Measurements from ENCODE around the gene MKX. TPM values are rescaled to one million over a fixed set of nuclear protein-coding genes. Genes with fewer than 3 reads are reported as not detected.
A peak's percentile ranks its signal among the peaks of the same experiment; 100 is the strongest.

Gene MKX
- polyA plus RNA-seq, 1 donor = 0.40 TPM

- DNase-seq = no peak
- WGBS (ENCODE audit: insufficient coverage, low lambda C conversion rate) = 80% methylated on average over 1 of the region's 3 CpGs
- no peaks in the 10 kb centered on the region for H3K9me3 ChIP-seq (ENCODE audit: control insufficient read depth, low read depth, low read length)
- no peak overlapping the region for H3K27ac ChIP-seq (ENCODE audit: low read length)
- no peaks in the 10 kb centered on the region for H3K36me3 ChIP-seq (ENCODE audit: control insufficient read depth, insufficient read depth, low read length)
- no peaks in the 10 kb centered on the region for H3K27me3 ChIP-seq (ENCODE audit: control insufficient read depth, insufficient read depth, low read length)
- H3K4me3 ChIP-seq (ENCODE audit: low read length) = no peak overlapping the region
- no peaks in the 10 kb centered on the region for H3K4me1 ChIP-seq (ENCODE audit: control insufficient read depth, insufficient read depth, low read length)
Observed at GRCh38 chr10:27680006-27680557, 65.5 kb downstream of the MKX start.

- Histone ChIP-seq H3K4me3 (ENCODE audit: low read length) (no peak overlapping the region), H3K9me3 (ENCODE audit: control insufficient read depth, low read depth, low read length) (no peaks in the 10 kb centered on the region), H3K27ac (ENCODE audit: low read length) (no peak overlapping the region), H3K27me3 (ENCODE audit: control insufficient read depth, insufficient read depth, low read length) (no peaks in the 10 kb centered on the region), H3K4me1 (ENCODE audit: control insufficient read depth, insufficient read depth, low read length) (no peaks in the 10 kb centered on the region), H3K36me3 (ENCODE audit: control insufficient read depth, insufficient read depth, low read length) (no peaks in the 10 kb centered on the region)
- no peak for DNase-seq
- 100% methylated on average over 1 of the region's 5 CpGs for WGBS (ENCODE audit: insufficient coverage, low lambda C conversion rate)
Observed at GRCh38 chr10:27679369-27679912, 66.2 kb downstream of the MKX start.

- Histone ChIP-seq H3K36me3 (ENCODE audit: control insufficient read depth, insufficient read depth, low read length) (no peaks in the 10 kb centered on the region), H3K27me3 (ENCODE audit: control insufficient read depth, insufficient read depth, low read length) (no peaks in the 10 kb centered on the region), H3K4me3 (ENCODE audit: low read length) (no peak overlapping the region), H3K4me1 (ENCODE audit: control insufficient read depth, insufficient read depth, low read length) (no peaks in the 10 kb centered on the region), H3K27ac (ENCODE audit: low read length) (no peak overlapping the region), H3K9me3 (ENCODE audit: control insufficient read depth, low read depth, low read length) (no peaks in the 10 kb centered on the region)
- WGBS (ENCODE audit: insufficient coverage, low lambda C conversion rate) = 80% methylated on average over 5 of the region's 6 CpGs
- DNase-seq = no peak
Observed at GRCh38 chr10:27678166-27678565, 67.5 kb downstream of the MKX start.

- Histone ChIP-seq H3K27me3 (ENCODE audit: control insufficient read depth, insufficient read depth, low read length) (no peaks in the 10 kb centered on the region), H3K36me3 (ENCODE audit: control insufficient read depth, insufficient read depth, low read length) (no peaks in the 10 kb centered on the region), H3K4me3 (ENCODE audit: low read length) (no peak overlapping the region), H3K4me1 (ENCODE audit: control insufficient read depth, insufficient read depth, low read length) (no peaks in the 10 kb centered on the region), H3K27ac (ENCODE audit: low read length) (no peak overlapping the region), H3K9me3 (ENCODE audit: control insufficient read depth, low read depth, low read length) (no peaks in the 10 kb centered on the region)
- DNase-seq = no peak
Observed at GRCh38 chr10:27673065-27673464, 72.6 kb downstream of the MKX start.

GRCh38 chr10:27671821-27672220 is 73.8 kb downstream of the MKX start:
- Histone ChIP-seq H3K4me3 (ENCODE audit: low read length) (no peak overlapping the region), H3K27ac (ENCODE audit: low read length) (no peak overlapping the region)
- no CpG with 5 or more reads among the region's 4 CpGs for WGBS (ENCODE audit: insufficient coverage, low lambda C conversion rate)

GRCh38 chr10:27664461-27664860 is 81.2 kb downstream of the MKX start:
- Histone ChIP-seq H3K27me3 (ENCODE audit: control insufficient read depth, insufficient read depth, low read length) (no peaks in the 10 kb centered on the region), H3K4me3 (ENCODE audit: low read length) (no peak overlapping the region), H3K27ac (ENCODE audit: low read length) (no peak overlapping the region), H3K4me1 (ENCODE audit: control insufficient read depth, insufficient read depth, low read length) (no peaks in the 10 kb centered on the region), H3K36me3 (ENCODE audit: control insufficient read depth, insufficient read depth, low read length) (no peaks in the 10 kb centered on the region), H3K9me3 (ENCODE audit: control insufficient read depth, low read depth, low read length) (no peaks in the 10 kb centered on the region)
- DNase-seq = no peak
- WGBS (ENCODE audit: insufficient coverage, low lambda C conversion rate) = no CpG with 5 or more reads among the region's 5 CpGs

More at GRCh38 chr10:27671821-27672220, 73.8 kb downstream of the MKX start:
- Histone ChIP-seq H3K36me3 (ENCODE audit: control insufficient read depth, insufficient read depth, low read length) (no peaks in the 10 kb centered on the region), H3K27me3 (ENCODE audit: control insufficient read depth, insufficient read depth, low read length) (no peaks in the 10 kb centered on the region), H3K4me1 (ENCODE audit: control insufficient read depth, insufficient read depth, low read length) (no peaks in the 10 kb centered on the region), H3K9me3 (ENCODE audit: control insufficient read depth, low read depth, low read length) (no peaks in the 10 kb centered on the region)
- DNase-seq = no peak

- no peaks in the 10 kb centered on the region for H3K36me3 ChIP-seq (ENCODE audit: control insufficient read depth, insufficient read depth, low read length)
- no peaks in the 10 kb centered on the region for H3K4me1 ChIP-seq (ENCODE audit: control insufficient read depth, insufficient read depth, low read length)
- no peaks in the 10 kb centered on the region for H3K9me3 ChIP-seq (ENCODE audit: control insufficient read depth, low read depth, low read length)
- no peak overlapping the region for H3K27ac ChIP-seq (ENCODE audit: low read length)
- no peak for DNase-seq
- no peak overlapping the region for H3K4me3 ChIP-seq (ENCODE audit: low read length)
- no peaks in the 10 kb centered on the region for H3K27me3 ChIP-seq (ENCODE audit: control insufficient read depth, insufficient read depth, low read length)
Observed at GRCh38 chr10:27663621-27664020, 82.0 kb downstream of the MKX start.

GRCh38 chr10:27661514-27662286 is 83.9 kb downstream of the MKX start:
- Histone ChIP-seq H3K9me3 (ENCODE audit: control insufficient read depth, low read depth, low read length) (no peaks in the 10 kb centered on the region), H3K27ac (ENCODE audit: low read length) (no peak overlapping the region), H3K4me1 (ENCODE audit: control insufficient read depth, insufficient read depth, low read length) (no peaks in the 10 kb centered on the region), H3K36me3 (ENCODE audit: control insufficient read depth, insufficient read depth, low read length) (no peaks in the 10 kb centered on the region), H3K4me3 (ENCODE audit: low read length) (no peak overlapping the region), H3K27me3 (ENCODE audit: control insufficient read depth, insufficient read depth, low read length) (no peaks in the 10 kb centered on the region)
- WGBS (ENCODE audit: insufficient coverage, low lambda C conversion rate) = 67% methylated on average over 2 of the region's 3 CpGs
- DNase-seq = peak in 1 of 2 donors; percentile 9

- no peaks in the 10 kb centered on the region for H3K4me1 ChIP-seq (ENCODE audit: control insufficient read depth, insufficient read depth, low read length)
- no peaks in the 10 kb centered on the region for H3K36me3 ChIP-seq (ENCODE audit: control insufficient read depth, insufficient read depth, low read length)
- H3K27ac ChIP-seq (ENCODE audit: low read length) = no peak overlapping the region
- no peaks in the 10 kb centered on the region for H3K27me3 ChIP-seq (ENCODE audit: control insufficient read depth, insufficient read depth, low read length)
- no peak for DNase-seq
- WGBS (ENCODE audit: insufficient coverage, low lambda C conversion rate) = 77% methylated on average over 4 of the region's 4 CpGs
- no peaks in the 10 kb centered on the region for H3K9me3 ChIP-seq (ENCODE audit: control insufficient read depth, low read depth, low read length)
- no peak overlapping the region for H3K4me3 ChIP-seq (ENCODE audit: low read length)
Observed at GRCh38 chr10:27660711-27661110, 84.9 kb downstream of the MKX start.

- no peak overlapping the region for H3K27ac ChIP-seq (ENCODE audit: low read length)
- no peaks in the 10 kb centered on the region for H3K36me3 ChIP-seq (ENCODE audit: control insufficient read depth, insufficient read depth, low read length)
- no peaks in the 10 kb centered on the region for H3K27me3 ChIP-seq (ENCODE audit: control insufficient read depth, insufficient read depth, low read length)
- no peaks in the 10 kb centered on the region for H3K4me1 ChIP-seq (ENCODE audit: control insufficient read depth, insufficient read depth, low read length)
- DNase-seq = peak in 1 of 2 donors; percentile 30
- 100% methylated on average over 3 of the region's 11 CpGs for WGBS (ENCODE audit: insufficient coverage, low lambda C conversion rate)
- H3K9me3 ChIP-seq (ENCODE audit: control insufficient read depth, low read depth, low read length) = no peaks in the 10 kb centered on the region
- H3K4me3 ChIP-seq (ENCODE audit: low read length) = no peak overlapping the region
Observed at GRCh38 chr10:27660268-27660667, 85.4 kb downstream of the MKX start.

- Histone ChIP-seq H3K9me3 (ENCODE audit: control insufficient read depth, low read depth, low read length) (no peaks in the 10 kb centered on the region), H3K27me3 (ENCODE audit: control insufficient read depth, insufficient read depth, low read length) (no peaks in the 10 kb centered on the region), H3K4me1 (ENCODE audit: control insufficient read depth, insufficient read depth, low read length) (no peaks in the 10 kb centered on the region), H3K27ac (ENCODE audit: low read length) (no peak overlapping the region), H3K4me3 (ENCODE audit: low read length) (no peak overlapping the region), H3K36me3 (ENCODE audit: control insufficient read depth, insufficient read depth, low read length) (no peaks in the 10 kb centered on the region)
- no peak for DNase-seq
- no CpG with 5 or more reads among the region's 6 CpGs for WGBS (ENCODE audit: insufficient coverage, low lambda C conversion rate)
Observed at GRCh38 chr10:27659786-27660185, 85.8 kb downstream of the MKX start.

All from large intestine (tissue), 3 donors.